GM18508 (cell line): ENCODE data around the gene GLE1.
"Not testable (repeated sequence)": the region's sequence is repeated elsewhere in the genome, so short reads cannot be mapped to it uniquely, and the experiment has no call there.

Experiments
- ATAC-seq: cut with Tn5 transposase; IDR thresholded peaks from one replicate; pipeline ENCODE4 v1.9.1; 2021; ENCODE audit warnings: moderate number of reproducible peaks; ENCODE audit not compliant: insufficient read depth, unreplicated experiment

GLE1 gene

GRCh38 chr9:128550770-128551656, 46.5 kb downstream of the GLE1 start:
- no peak for ATAC-seq

DNA sequence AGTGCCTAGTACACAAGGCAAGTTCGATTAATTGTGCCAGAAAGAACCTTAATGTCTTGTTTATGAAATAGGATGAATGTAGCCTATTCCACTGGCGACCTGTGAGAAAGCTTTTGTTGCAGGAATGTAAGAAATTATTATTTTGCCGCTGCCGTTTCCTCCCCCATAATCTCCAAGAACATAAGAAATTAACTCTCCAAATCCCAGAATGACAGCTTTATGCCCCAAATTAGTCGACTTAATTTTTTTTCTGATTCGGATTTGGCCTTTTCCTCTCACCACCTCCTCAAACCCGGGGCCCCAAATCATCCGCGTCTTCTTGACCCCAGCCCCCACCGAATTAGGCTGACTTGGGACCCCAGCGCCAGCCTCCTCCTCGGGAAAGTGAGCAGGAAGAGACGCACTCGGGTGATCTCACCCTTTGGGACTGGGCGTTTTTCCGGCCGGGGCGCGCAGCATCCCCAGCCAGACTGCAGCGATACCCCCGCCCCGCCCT, 47.2 kb downstream of the GLE1 start:
- no peak for ATAC-seq

GRCh38 chr9:128552153-128552743, 47.7 kb downstream of the GLE1 start, which contains the start of gene SPTAN1:
Gene SPTAN1 (plus strand): TSS chr9:128552587. CDS start chr9:128566741, 14,154 bp downstream.
- no peak for ATAC-seq

GRCh38 chr9:128552744-128553440, 48.4 kb downstream of the GLE1 start:
- ATAC-seq, result no peak

- ATAC-seq, result no peak
Measured at GRCh38 chr9:128553728-128554127, 49.2 kb downstream of the GLE1 start.

DNA sequence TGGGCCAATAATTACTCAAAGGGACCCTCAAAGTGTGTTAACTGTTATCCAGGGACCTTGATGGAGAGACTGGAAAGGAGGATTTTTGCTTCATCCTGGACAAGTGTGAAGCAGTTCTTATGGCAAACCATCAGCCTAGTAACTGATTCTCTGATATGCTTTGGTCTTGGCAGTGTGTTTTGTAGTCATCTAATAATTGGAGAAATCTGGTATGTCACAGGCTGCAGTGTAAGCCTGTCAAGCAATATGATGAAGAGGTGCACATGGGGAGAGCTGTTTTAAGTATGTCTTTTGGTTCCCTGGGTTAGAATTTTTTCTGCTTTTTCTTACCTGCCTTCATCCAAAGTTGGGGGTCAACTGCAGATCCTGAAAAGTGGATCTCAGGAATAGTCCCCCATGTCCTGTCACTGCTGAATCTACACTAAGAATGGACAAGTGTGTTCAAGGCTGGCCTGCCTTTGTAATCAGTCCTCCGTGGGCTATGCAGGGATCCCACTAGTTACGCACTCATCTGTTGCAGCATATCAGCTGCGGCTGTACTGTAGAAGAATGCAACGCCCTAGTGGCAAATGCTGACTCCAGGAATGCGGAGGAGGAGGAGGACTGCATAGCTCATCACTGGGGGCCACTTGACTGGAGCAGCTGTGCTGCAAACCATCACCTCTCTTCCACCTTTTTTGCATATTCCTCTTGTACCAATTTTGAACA, 49.8 kb downstream of the GLE1 start:
- ATAC-seq, result no peak

GRCh38 chr9:128555180-128555721, 50.7 kb downstream of the GLE1 start:
- no peak for ATAC-seq

- ATAC-seq, result no peak
Measured at GRCh38 chr9:128556276-128556675, 51.8 kb downstream of the GLE1 start.

- no peak for ATAC-seq
Measured at GRCh38 chr9:128556926-128557634, 52.6 kb downstream of the GLE1 start.

DNA sequence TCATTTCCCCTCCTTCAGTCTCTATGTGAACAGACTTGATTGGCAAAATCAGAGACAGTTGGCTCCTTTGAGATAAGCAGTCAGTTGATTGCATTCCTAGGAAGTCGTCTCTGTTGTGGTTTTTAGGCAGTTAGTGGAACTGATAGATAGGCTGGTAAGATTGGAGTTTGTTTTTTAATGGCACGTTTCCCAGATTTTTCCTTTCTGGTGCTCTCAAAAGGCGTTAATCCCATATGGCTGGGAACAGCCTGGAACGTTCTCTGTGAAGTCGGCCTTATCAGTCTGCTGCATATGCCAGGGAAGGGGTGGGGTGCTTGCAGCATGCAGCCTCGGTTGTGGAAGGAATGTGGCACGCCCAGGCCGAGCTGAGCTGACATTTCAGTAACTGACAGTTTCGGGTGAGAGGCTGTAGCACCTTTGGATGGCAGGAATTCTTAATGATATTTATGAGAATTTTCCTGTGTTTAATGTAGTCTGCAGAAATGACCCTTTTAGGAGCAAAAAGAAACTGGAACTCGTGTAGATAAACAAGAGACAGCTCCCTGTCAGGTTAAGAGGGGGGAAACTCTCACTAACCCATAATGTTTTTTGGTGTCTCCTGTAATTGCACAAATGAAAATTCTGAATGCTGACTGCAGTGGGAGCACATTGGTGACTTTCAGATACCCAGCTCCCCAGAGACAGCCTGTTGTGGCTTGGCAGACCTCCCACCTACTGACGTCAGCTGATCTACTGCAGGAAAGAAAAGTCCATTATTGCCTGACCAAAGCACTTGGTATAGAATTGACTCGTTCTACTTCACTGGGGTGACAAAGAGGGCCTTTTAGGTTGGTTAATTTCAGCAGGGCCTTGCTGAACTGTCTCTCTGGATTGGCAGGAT, 54.2 kb downstream of the GLE1 start:
- no peak for ATAC-seq

- no peak for ATAC-seq
Measured at GRCh38 chr9:128565578-128565977, 61.1 kb downstream of the GLE1 start.

DNA sequence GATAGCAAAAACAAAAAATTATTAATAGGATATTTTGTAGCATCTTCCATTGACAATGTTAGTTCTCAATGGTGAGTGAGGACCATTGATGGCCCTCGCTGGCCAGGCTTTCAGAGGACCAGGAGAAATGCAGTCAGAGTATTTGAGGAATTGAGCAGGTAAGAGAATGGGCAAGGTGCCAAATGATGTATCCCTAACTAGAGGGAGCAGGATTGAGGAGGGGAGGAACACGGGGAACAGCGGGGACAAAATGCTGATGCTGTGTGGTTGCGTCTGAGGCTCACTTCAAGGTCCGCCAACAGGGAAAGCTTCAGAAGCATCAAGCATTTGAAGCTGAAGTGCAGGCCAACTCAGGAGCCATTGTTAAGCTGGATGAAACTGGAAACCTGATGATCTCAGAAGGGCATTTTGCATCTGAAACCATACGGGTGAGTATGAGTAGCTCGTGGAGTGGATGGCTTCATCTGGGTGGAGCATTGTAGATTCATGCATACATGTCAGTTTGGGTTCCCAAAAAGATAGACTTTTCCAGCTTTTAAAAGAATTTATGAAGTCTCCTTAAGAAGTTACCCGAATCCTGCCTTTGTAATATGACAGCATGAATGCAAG, 64.1 kb downstream of the GLE1 start:
- no peak for ATAC-seq

- no peak for ATAC-seq
Measured at GRCh38 chr9:128575469-128575868, 71.0 kb downstream of the GLE1 start.

DNA sequence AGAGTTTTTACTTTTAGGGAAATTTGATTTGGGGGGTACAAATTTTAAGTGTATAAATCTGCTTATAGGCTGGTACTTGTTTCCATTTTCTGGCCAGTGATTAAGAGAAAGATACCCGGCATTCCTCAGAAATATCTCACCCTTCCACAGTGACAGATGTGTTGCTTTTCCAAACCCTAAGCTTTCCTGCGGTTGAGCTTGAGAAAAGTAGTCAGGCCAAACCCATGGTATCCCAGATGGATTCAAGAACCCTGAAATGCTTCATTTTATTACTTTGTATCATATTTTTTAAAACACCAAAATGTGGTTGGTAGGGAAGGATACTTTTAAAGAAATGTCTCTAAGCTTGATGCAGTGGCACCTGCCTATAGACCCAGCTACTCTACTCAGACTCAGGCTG, 71.4 kb downstream of the GLE1 start:
- no peak for ATAC-seq

GRCh38 chr9:128577206-128577605, 72.7 kb downstream of the GLE1 start:
- no peak for ATAC-seq

- no peak for ATAC-seq
Measured at GRCh38 chr9:128579194-128579593, 74.7 kb downstream of the GLE1 start.

DNA sequence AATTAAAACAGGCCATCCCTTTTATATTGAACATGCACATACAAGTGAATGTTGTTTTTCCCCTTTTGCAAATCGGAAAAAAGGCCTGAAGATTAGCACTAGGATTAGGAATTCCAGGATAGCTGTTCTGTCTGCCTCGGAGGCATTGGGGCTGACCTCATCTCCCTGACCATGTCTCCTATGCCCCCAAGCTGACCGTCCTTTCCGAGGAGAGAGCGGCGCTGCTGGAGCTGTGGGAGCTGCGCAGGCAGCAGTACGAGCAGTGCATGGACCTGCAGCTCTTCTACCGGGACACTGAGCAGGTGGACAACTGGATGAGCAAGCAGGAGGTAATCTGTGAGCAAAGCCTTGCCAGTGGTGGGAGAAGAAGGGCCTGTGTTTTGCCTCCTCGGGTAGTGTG, 76.2 kb downstream of the GLE1 start:
- ATAC-seq, result no peak

GRCh38 chr9:128585155-128585554, 80.6 kb downstream of the GLE1 start:
- ATAC-seq, result not testable (repeated sequence)
